HG03103 (cell line): Measurements from ENCODE around the gene LDLRAD4.

ENCODE experiments used
- ATAC-seq: cut with Tn5 transposase; IDR thresholded peaks from one replicate; pipeline ENCODE4 v1.9.1; 2021; ENCODE audit warnings: low read depth; ENCODE audit not compliant: unreplicated experiment

Gene LDLRAD4

GRCh38 chr18:13218368-13218991 lies at the start of gene LDLRAD4:
TSS of gene LDLRAD4 (plus strand) at chr18:13218760.
- ATAC-seq, result no peak

- no peak for ATAC-seq
These were observed 44.9 kb upstream of the LDLRAD4 start for GRCh38 chr18:13173578-13174145.

GRCh38 chr18:13175266-13175665 lies 43.3 kb upstream of the LDLRAD4 start:
- ATAC-seq, result no peak

- no peak for ATAC-seq
These were observed 42.8 kb upstream of the LDLRAD4 start for GRCh38 chr18:13175754-13176210.

GRCh38 chr18:13176847-13177246 lies 41.7 kb upstream of the LDLRAD4 start:
- ATAC-seq, result no peak

GRCh38 chr18:13178197-13178596 lies 40.4 kb upstream of the LDLRAD4 start:
- ATAC-seq, result no peak

- ATAC-seq, result no peak
These were observed 39.6 kb upstream of the LDLRAD4 start for GRCh38 chr18:13178976-13179375.

GRCh38 chr18:13179566-13180113 lies 38.9 kb upstream of the LDLRAD4 start:
- ATAC-seq, result no peak

- no peak for ATAC-seq
These were observed 37.8 kb upstream of the LDLRAD4 start for GRCh38 chr18:13180614-13181375.

- ATAC-seq, result no peak
These were observed 36.8 kb upstream of the LDLRAD4 start for GRCh38 chr18:13181765-13182164.

- no peak for ATAC-seq
These were observed 35.2 kb upstream of the LDLRAD4 start for GRCh38 chr18:13183359-13183758.

- ATAC-seq, result no peak
These were observed 34.8 kb upstream of the LDLRAD4 start for GRCh38 chr18:13183790-13184189.

- no peak for ATAC-seq
These were observed 34.2 kb upstream of the LDLRAD4 start for GRCh38 chr18:13184396-13184795.

GRCh38 chr18:13185675-13186198 lies 32.8 kb upstream of the LDLRAD4 start:
- no peak for ATAC-seq

GRCh38 chr18:13186687-13187086 lies 31.9 kb upstream of the LDLRAD4 start:
- ATAC-seq, result no peak

GRCh38 chr18:13187498-13187897 lies 31.1 kb upstream of the LDLRAD4 start:
- ATAC-seq, result no peak

- ATAC-seq, result no peak
These were observed 27.5 kb upstream of the LDLRAD4 start for GRCh38 chr18:13191031-13191430.

GRCh38 chr18:13191779-13192178 lies 26.8 kb upstream of the LDLRAD4 start:
- ATAC-seq, result no peak

GRCh38 chr18:13192970-13193369 lies 25.6 kb upstream of the LDLRAD4 start:
- ATAC-seq, result no peak

GRCh38 chr18:13194239-13194638 lies 24.3 kb upstream of the LDLRAD4 start:
- no peak for ATAC-seq

GRCh38 chr18:13198701-13199100 lies 19.9 kb upstream of the LDLRAD4 start:
- ATAC-seq, result no peak
